GM18517 (cell line): Measurements from ENCODE around the gene MACROD2.
"Not testable (repeated sequence)": the region's sequence is repeated elsewhere in the genome, so short reads cannot be mapped to it uniquely, and the experiment has no call there.

Source experiments
- ATAC-seq: cut with Tn5 transposase; IDR thresholded peaks from one replicate; pipeline ENCODE4 v1.9.1; 2021; ENCODE audit warnings: mild to moderate bottlenecking, moderate library complexity; ENCODE audit not compliant: unreplicated experiment

The MACROD2 gene

DNA sequence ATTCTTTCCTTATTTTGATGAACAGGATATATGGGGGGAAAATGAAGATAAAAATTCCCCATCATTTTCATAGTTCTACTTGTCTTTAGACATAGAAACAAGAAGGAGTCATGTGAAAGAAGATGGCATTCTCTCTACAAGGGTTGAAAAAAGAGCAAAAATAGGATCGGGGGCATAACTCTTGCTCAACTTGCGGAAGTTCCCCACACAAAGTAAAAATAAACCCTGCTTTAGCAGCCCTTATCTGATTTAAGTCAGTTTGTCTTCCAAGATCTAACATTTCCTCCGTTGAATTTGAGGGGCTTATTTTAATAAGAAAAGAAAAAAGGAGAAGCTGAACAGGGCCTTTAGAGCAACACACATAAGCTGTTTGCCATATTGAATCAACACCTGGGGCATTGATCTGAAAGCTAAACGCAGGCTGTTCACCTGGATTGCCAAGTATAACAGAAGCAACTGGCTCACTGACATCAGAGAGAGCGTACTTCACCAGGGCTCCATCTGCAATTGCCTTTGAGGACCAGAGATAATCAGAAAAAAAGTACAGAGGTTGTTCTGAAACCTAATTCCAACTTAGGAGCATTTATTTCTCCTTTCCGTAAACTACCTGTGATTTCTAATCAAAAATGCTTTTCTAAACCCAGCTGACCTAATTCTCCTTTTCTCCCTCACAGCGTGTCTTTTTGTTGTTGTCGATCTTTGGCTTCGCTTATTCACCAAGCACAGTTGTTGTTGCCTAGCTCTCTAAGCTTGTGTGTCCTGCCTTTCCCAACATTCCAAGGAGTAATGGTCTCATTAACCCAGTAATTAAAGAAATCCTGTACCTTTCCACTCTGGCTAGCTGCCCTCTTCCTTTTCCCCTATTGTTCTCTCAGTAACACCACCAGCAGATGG is 2010.0 kb downstream of the MACROD2 start:
- no peak for ATAC-seq

DNA sequence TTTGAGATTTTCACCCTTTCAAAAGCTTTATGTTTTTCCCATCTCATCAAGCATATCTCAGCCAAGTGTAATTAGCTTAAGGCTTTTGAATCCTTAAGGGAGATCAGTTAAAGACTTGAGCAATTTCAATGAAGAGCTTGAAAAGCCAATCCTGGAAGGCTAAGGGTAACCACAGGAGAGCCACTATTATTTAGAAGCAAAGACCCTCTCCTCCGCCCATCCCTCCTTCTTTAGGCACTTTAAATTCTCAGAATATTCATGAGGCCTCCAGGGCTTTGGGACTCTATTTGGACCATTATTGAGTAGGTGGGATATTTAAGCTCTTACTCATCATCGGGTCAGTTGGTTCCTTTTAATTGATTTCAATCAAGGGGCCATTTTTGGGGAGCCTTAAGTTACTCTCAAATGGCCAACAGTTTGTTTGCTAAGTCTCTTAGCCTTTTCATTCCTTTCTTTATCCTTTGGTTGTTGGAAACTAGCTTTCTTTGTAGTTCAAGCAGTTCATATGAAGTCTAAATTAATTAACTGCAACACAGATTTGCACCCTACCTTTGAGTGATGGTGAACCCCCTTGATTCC is 2010.7 kb downstream of the MACROD2 start:
- ATAC-seq, result no peak

DNA sequence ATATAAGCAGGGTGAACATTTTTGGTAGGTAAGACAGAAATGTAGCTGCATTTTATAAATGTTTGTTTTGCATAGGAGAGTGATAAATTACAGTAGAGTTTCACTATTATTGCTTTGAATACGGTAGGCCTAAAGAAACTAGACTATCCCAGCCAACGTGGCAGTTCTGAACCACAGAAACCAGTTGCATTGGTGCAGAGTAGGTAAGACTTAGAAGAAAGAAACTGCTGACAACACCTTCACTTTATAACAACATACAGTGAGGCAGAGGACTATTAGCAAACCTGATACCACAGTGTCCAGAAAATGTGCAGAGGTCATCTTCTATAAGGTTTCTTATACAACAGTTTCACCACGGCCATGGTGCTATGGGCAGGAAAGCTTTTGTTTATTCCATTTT is 2011.8 kb downstream of the MACROD2 start:
- ATAC-seq, result peak; percentile 98

DNA sequence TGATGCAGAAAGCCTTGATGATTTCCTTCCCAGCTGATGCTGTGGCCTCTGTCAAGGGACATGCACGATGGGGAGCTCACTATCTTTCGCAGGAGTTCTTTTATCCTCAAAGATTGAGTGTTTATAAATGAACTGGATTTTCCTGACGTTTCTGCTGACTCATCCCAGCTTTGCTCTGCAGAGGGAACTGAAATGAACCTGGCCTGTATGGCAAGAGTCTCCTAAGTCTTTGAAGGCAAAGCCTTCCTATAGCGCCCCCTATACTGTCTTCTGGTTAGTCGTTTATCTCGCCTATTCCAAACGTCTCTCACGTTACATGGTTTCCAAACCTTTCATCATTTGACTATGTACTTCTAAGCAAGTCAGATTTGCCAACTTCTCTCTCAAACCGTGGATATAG is 2012.6 kb downstream of the MACROD2 start:
- ATAC-seq, result no peak

DNA sequence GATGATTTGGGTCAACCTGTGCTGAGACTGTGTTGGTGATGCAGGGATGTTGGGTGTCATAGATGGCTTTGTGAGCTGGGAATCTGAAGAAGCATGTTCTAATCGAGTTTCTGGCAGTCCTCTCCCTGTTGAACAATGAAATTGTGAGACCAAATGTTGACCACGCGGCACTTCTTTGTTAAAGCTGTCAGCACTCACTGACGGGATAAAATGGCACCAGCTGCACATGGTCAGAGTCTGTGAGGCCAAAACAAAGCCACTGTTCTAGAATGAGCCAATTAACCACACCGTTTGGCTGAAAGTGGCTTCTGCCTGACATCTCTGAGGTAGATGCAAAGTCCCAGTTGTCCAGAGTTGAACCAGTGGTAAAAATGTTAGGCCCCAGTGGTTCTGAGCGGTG is 2015.7 kb downstream of the MACROD2 start:
- ATAC-seq, result no peak

DNA sequence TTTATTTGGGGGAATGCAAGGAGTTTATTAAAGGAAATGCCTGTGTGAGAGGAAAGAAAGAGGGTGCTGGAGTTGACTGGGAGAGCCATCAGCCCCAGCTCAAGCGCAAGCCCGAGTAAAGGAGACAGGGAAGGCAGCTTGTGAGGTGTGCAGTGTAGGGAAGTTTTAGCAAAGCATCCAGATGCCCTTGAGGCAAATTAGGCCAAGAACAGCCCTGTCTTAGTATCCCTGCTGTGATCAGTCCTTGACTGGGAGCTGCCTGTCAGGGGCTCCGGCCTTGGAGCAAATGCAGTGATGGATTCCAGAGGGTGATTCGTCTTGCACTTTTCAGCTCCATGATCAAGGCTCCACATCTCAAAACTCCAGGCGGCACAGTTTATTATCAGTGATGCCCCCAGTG is 2016.2 kb downstream of the MACROD2 start:
- ATAC-seq, result no peak

DNA sequence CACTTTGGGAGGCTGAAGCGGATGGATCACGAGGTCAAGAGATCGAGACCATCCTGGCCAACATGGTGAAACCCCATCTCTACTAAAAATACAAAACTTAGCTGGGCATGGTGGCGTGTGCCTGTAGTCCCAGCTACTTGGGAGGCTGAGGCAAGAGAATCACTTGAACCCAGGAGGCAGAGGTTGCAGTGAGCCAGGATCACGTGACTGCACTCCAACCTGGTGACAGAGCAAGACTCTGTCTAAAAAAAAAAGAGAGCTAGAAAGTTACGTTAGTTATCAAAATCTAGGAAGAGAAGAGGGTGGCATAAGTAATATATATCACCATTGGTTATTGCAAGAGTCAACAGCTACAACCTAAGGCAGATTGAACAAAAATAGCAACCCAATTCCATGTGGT is 2017.6 kb downstream of the MACROD2 start:
- not testable (repeated sequence) for ATAC-seq

DNA sequence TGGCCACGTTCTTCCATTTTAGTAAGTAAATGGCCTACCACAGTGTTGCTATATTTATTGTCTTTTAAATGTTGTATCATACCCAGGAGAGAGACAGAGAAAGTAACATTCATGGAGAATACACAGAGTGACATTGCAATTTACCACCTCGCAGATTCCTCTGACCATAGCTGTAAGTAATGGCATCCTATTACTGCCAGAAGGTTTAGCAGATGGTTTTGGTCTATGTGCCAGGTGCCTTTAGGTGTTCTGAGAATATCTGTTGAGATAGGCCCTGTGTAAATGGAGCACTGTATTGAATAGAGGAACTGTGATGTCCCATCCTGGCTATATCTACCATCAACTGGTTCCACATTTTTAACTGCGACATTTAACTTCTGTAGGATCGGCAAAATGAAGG is 2018.3 kb downstream of the MACROD2 start:
- ATAC-seq, result no peak

DNA sequence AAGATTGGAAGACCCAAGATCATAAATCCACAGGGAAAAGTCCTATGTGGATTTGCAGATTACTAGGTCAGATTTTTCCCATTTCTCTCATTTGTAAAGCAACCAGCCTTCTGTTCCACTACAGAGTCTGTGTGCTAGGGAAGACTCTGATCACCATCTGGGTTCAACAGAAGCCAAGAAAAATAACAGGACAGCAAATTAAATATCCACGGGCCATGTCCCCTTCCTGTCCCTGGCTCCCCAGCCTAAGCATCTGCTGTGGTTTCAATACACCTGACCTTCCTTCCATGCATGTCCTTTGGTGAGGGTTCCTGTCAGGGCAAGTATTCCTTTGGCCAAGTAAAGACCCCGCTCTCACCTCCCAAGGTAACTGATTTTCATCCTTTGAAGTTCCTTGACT is 2019.1 kb downstream of the MACROD2 start:
- ATAC-seq, result no peak

DNA sequence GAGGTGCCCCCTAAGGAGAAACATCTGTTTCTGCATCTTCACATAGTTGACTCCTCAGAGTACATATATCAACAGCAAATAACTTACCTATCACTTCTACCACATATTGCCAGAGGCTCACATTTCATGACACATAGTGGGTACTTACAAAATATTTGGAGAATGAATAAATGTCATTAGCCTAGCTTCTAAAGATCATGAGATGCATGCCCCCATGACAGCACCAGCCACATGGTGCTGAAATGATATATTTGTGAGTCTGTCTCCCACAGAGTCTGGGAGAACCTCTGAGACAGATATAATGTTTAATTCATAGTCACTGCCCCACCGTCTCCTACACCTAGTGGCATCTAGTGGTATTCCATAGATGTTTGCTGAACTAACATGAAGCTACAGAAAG is 2022.3 kb downstream of the MACROD2 start:
- ATAC-seq, result no peak

DNA sequence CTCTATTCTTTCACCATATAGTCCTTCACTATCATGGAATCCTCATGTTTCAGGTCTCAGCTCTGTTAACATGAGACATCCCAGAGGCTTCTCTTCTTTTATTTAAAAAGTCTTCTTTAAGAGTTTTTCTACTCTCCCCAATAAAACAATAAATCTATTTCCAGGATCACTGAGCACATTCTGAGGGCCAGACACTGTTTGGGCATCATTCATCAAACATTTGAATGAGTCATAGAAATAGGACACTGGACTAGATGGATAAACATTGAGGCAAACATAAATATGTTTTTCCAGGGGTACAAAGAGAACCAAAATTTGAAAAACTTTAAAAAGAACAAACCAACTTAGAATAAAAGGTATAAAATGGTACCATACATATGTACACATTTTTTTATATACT is 2023.6 kb downstream of the MACROD2 start:
- no peak for ATAC-seq

DNA sequence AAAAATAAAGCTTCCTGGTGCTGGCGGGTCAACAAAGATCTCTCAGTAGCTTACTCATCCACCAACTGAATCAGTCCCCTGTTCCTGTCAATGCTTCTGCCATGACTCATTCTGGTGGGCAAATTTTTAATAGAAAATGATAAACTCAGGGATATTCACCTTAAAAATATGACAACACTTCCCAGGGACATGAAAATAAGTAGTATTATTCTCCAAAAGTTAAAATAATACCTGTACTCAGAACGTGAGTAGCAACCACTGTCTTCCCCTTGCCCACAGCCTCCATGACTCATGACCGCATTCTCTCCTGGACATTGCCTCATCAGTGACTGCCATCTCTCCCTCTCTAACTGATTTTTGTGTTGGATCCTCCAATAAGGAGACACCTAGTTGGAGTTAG is 2025.7 kb downstream of the MACROD2 start:
- no peak for ATAC-seq

DNA sequence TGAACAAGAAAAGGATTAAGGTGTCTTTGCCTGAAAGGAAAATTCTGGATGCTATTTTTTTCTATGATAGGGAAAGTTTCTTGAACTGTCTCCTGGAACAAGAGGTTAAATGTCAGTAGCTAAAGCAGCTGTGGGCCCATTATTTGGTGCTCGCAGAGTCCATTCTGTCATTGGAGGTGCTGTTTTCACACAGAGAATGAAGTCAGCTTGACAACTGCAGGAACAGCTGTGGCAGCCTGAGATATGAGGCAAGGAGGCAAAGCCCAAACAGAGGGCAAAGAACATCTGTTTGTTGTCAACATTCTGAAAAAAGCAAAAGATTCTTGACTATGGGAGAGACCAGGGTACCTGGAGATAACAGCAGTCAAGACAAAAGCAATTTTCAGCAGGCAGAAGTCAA is 2029.8 kb downstream of the MACROD2 start:
- no peak for ATAC-seq

DNA sequence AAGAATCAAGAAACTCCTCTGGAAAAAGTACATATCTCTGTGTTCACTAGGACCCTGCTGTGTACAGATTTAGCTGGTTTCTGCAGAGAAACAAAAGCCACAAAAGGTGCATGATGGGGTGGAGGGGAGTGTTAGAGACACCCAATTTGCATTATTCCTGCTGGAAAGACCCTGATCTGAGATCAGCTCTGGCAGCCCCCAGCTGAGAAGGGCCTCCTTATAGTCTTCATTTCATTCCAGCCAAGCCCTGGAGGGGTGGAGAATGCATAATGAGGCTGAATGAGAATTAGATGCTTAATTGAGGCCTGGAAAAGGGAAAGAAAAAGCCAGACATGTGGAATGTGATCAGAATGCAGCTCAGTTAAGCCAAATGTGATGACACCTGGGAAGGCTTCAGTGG is 2032.4 kb downstream of the MACROD2 start:
- ATAC-seq, result no peak

DNA sequence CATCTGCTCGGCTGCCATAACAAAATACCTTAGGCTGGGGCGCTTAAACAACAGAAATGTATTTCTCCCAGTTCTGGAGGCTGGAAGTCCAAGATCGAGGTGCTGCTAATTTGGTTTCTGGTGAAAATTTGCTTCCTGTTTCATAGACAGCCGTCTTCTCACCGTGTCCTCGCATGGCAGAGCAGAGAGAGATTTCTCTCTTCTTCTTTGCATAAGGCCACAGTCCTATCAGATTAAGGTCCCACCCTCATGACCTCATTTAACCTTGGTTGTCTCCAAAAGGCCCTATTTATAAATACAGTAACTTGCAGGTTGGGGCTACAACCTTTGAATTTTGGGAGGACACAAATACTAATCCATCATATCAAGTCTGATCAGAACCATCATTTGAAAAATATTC is 2033.6 kb downstream of the MACROD2 start:
- no peak for ATAC-seq

DNA sequence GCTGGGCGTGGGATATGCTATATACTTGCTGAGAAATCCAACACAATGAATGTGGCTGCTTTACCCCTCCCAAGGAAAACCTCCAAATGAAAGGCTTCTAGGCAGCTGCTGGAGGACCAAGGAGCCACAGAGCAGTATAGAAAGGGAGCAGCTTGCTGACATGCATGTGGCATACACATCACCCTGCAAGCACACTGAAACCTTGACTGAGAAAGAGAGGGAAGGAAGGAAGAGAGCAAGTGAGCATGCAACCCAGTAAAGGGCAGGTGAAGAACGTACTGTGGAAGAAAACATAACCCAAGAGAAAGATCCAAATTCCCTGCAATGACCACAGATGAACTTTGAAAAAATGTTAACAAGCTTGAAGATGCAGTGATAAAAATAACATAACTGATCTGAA is 2034.9 kb downstream of the MACROD2 start:
- no peak for ATAC-seq

DNA sequence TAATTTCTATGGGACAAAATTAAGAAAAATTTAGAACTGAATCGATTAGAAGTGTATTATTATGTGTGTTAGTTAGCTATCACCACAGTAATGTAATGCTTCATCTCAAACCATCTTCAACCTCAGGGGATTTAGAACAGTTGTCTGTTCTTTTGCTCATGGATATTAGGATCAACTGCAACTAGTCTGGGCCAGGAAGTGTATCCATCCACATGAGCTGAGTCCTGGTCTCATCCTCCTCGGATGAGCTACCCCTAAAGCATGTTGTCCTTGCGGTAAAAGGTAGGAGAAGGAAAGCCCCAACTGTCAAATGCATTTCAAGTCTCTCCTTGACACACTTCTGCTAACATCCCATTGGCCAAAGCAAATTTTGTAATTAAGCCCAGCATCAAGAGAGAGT is 2040.3 kb downstream of the MACROD2 start:
- no peak for ATAC-seq

DNA sequence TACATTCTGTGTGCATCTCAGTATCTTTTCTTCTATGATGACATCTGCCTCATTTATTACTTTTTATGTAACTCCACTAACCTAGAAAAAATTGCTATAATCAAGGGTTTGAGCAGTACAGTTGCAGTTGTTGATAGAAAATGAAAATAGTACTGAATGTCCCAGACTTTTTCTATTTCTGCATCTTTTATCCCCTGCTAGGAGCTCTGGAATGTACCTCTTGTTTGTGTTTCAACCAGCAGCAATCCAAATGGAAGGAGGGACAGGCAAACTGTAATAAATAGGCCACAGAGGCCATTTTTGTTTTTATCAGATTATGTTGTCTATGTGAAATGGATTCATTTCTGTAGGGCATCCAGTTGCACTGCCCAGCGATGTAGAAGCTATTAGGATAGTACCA is 2041.0 kb downstream of the MACROD2 start:
- no peak for ATAC-seq

DNA sequence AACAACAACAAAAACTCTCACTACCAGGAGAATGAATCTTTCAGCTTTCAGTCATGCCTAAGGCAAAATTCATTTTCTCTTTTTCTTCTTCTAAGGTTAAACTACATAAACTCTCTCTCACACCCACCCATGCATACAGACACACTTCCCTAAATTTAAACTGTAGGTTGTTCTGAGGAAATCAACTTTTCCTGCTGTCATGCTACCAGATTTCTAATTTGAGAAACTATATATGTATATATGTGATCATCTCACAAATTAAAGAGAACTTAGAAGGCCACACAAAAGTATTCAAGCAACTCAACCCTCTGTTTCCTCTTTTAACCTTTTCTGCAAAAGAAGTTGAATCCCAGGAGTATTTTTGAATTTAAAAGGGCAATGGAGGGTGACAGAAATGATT is 2045.4 kb downstream of the MACROD2 start:
- ATAC-seq, result no peak

DNA sequence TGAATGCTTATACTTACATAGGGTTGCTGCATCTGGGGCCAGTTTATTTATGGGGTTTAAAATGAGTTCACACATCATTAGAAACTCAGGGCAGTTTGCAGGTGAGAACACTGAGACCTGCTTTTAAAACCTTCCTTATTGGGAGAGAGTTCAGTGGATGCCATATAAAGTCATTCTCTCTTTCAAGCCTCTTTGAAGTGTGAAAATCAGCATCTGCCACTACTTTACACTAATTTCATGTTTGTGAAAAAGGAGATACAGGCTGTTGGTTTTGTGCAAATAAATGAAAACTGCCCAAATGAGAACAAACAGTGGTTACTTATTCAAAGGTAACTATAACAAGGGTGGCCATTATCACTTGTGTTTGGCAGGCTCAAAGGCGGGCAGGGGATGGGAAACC is 2047.4 kb downstream of the MACROD2 start:
- no peak for ATAC-seq

DNA sequence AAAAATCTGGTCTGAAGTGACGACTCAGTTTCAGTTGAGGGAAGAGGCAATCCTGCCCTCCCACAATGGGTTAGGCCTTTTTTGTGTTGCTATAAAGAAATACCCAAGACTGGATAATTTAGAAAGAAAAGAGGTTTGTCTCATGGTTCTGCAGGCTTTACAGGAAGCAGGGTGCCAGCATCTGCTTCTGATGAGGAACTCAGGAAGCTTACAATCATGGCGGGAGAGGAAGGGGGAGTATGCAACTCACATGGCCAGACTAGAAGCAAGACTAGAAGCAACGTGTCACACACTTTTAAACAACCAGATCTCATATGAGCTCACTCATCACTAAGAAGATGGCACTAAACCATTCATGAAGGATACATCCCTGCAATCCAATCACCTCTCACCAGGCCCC is 2048.6 kb downstream of the MACROD2 start:
- ATAC-seq, result no peak

DNA sequence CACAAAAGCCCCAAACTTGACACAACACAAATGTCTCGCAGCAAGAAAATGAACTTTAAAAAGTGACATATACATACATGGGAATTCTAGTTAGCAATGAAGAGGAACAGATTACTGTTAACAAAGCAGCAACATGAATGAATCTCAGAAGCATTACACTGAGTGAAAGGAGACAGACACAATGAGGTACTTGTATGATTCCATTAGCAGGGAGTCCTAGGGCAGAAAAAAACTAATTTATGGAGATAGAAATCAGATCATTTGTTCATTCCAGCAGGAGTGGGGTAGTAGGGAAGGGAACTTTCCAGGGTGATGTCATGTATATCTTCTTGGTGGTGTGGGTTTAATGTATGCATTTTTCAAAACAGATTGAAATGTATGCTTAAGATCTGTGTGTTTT is 2053.6 kb downstream of the MACROD2 start:
- no peak for ATAC-seq
